ENCODE results near the gene RBMS2.

- no peak for TF ChIP-seq POLR2AphosphoS5 (IDR thresholded peaks at IDR 0.05)
- no peak for TF ChIP-seq CTCF (IDR thresholded peaks at IDR 0.05)
- no peak for TF ChIP-seq POLR2A (IDR thresholded peaks at IDR 0.05)
Measured at GRCh38 chr12:56518570-56518969, 3.0 kb upstream of the RBMS2 start.
